K562 (cell line): ENCODE results near the gene TLCD5. TPM values are rescaled to one million over a fixed set of nuclear protein-coding genes. Genes with fewer than 3 reads are reported as not detected.
A peak's percentile ranks its signal among the peaks of the same experiment; 100 is the strongest.

Experiments
- BCL6 ChIP-seq: fragments of 250-450 bp; sonication (Bioruptor Pico); IDR thresholded peaks from 2 replicates; pipeline ENCODE4 v1.4.0; 2020
- CTCF ChIP-seq, 3 experiments: IDR thresholded peaks in 2 of 3; conservative IDR thresholded peaks in 1 of 3; 2 replicates each; pipeline ENCODE4 v1.5.1; 2011 to 2012; ENCODE audit warnings: low read length in 3 of 3, mild to moderate bottlenecking in 3 of 3, control low read depth in 2 of 3, improper control_type of control experiment in 1 of 3, inconsistent platforms in 1 of 3, low read depth in 1 of 3, mixed read lengths in 1 of 3, moderate library complexity in 1 of 3; ENCODE audit not compliant: insufficient read depth in 2 of 3
- ETV5 ChIP-seq: sonication (generic); formaldehyde crosslinking; IDR thresholded peaks from 2 replicates; pipeline ENCODE4 v1.4.0; 2020; ENCODE audit warnings: low read depth, mild to moderate bottlenecking, missing genetic modification reagents
- FOXJ3 ChIP-seq: sonication (generic); formaldehyde crosslinking; IDR thresholded peaks from 2 replicates; pipeline ENCODE4 v1.4.0; 2020; ENCODE audit warnings: mild to moderate bottlenecking, missing genetic modification reagents
- OTX1 ChIP-seq: fragments of 450-650 bp; formaldehyde crosslinking; IDR thresholded peaks from 2 replicates; pipeline ENCODE4 v1.4.0; 2022; ENCODE audit warnings: mild to moderate bottlenecking
- SIN3B ChIP-seq: fragments of 450-650 bp; IDR thresholded peaks from 2 replicates; pipeline ENCODE4 v1.6.1; 2017; ENCODE audit warnings: low read depth, mild to moderate bottlenecking, moderate library complexity
- SMARCB1 ChIP-seq: IDR thresholded peaks from 2 replicates; pipeline ENCODE4 v1.6.1; 2011; ENCODE audit warnings: improper control_type of control experiment, low read depth; ENCODE audit not compliant: insufficient read length
- WHSC1 ChIP-seq: IDR thresholded peaks from one replicate; pipeline ENCODE4 v1.6.1; 2012; ENCODE audit warnings: low read length, control low read depth, inconsistent platforms
- ZBTB1 ChIP-seq: sonication (generic); formaldehyde crosslinking; IDR thresholded peaks from 2 replicates; pipeline ENCODE4 v1.8.1; 2023; ENCODE audit warnings: missing genetic modification reagents, low read depth, mild to moderate bottlenecking, borderline replicate concordance
- ZBTB40 ChIP-seq, 2 experiments: fragments of 450-650 bp in 1 of 2; sonication (generic) in 1 of 2; formaldehyde crosslinking in 1 of 2; IDR thresholded peaks; 2 replicates each; pipeline versions ENCODE4 v1.7.1 to v1.9.0; 2016 to 2022; ENCODE audit warnings: inconsistent platforms in 1 of 2, mild to moderate bottlenecking in 1 of 2, missing genetic modification reagents in 1 of 2
- polyA plus RNA-seq, 8 experiments: library from polyadenylated mRNA; depleted of rRNA in 4 of 8; stranded (reverse) in 5 of 8; unstranded in 3 of 8; fragments of >200 nt; fragmentation: Nextera tagmentation in 2 of 8; fragmentation: Illumina TruSeq in 1 of 8; extraction: Ambion mirVana in 2 of 8; extraction: Trizol in 1 of 8; gene quantifications; 2 replicates each; pipeline versions ENCODE4 v1.2.1 to v1.2.3, GENCODE V29; 2011 to 2014; ENCODE audit warnings: inconsistent platforms in 1 of 8, missing spikeins in 1 of 8
- total RNA-seq, 7 experiments: library from RNA; depleted of rRNA in 6 of 7; stranded (reverse); fragments of >200 nt in 6 of 7; fragmentation: Illumina TruSeq in 2 of 7; extraction: Trizol in 2 of 7; gene quantifications; 2 replicates each; pipeline versions ENCODE4 v1.2.1 to v1.2.3, GENCODE V29; 2011 to 2021; ENCODE audit warnings: low replicate concordance in 1 of 7
- TF ChIP-seq, protein P1 (sequence below): fragments of 450-650 bp; conservative IDR thresholded peaks from 2 replicates; pipeline ENCODE4 v1.6.1; 2016; ENCODE audit warnings: missing genetic modification characterization, low read depth, mild to moderate bottlenecking, missing compliant biosample characterization, moderate library complexity

The TLCD5 gene
- total and polyA plus RNA-seq, 9 of the 15 experiments (the other 6 are each of a cell fraction or from before 2014, with no cell fraction given): 0.94 to 5.1 (median 1.6) TPM

GRCh38 chr11:120335908-120336640, 11.0 kb downstream of the TLCD5 start, which contains the start of gene ARHGEF12 (continued):
- TF ChIP-seq ETV5 (peak; percentile 84), CTCF (IDR thresholded peaks at IDR 0.05 in 2 of 3, conservative IDR thresholded peaks at IDR 0.05 in 1 of 3; ENCODE audit: insufficient read depth in 2 of 3, low read depth in 1 of 3, low read length in 3 of 3) (peak; percentile 43 to 76 (median 54)), OTX1 (CRISPR knock-in tag) (0 out of 2 replicates have a peak, but pooled peaks have one; percentile 62), SMARCB1 (no peak), ZBTB40 (IDR thresholded peaks at IDR 0.05) (peak; percentile 79), ZBTB40 (CRISPR knock-in tag; IDR thresholded peaks at IDR 0.05) (no peak), FOXJ3 (no peak), WHSC1 (no peak), BCL6 (no peak), ZBTB1 (CRISPR knock-in tag) (no peak), SIN3B (peak; percentile 69)
- TF ChIP-seq, protein P1, sequence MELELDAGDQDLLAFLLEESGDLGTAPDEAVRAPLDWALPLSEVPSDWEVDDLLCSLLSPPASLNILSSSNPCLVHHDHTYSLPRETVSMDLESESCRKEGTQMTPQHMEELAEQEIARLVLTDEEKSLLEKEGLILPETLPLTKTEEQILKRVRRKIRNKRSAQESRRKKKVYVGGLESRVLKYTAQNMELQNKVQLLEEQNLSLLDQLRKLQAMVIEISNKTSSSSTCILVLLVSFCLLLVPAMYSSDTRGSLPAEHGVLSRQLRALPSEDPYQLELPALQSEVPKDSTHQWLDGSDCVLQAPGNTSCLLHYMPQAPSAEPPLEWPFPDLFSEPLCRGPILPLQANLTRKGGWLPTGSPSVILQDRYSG (tag): no peak
